Nephron (organoid): ENCODE results near the gene ARMC7.

Source experiments
- H3K27ac Mint-ChIP-seq, 3 experiments: 2 replicates each; pipeline ENCODE4 v1.8.0; 2020; ENCODE audit warnings: mixed read lengths in 3 of 3, mild to moderate bottlenecking in 2 of 3, moderate library complexity in 1 of 3
- H3K27me3 Mint-ChIP-seq: 2 replicates; pipeline ENCODE4 v1.8.0; 2021; ENCODE audit warnings: low read depth, mild to moderate bottlenecking, moderate library complexity, mixed read lengths
- H3K36me3 Mint-ChIP-seq: 2 replicates; pipeline ENCODE4 v1.8.0; 2020; ENCODE audit warnings: low read depth, mixed read lengths
- H3K4me1 Mint-ChIP-seq: 2 replicates; pipeline ENCODE4 v1.8.0; 2020; ENCODE audit warnings: mixed read lengths
- H3K4me3 Mint-ChIP-seq, 3 experiments: 2 replicates each; pipeline ENCODE4 v1.8.0; 2020; ENCODE audit warnings: mild to moderate bottlenecking in 3 of 3, mixed read lengths in 3 of 3, moderate library complexity in 2 of 3
- H3K9me3 Mint-ChIP-seq: 2 replicates; pipeline ENCODE4 v1.8.0; 2020; ENCODE audit warnings: mixed read lengths
- CTCF ChIP-seq, 3 experiments: fragments of 200-600 bp; sonication (generic); IDR thresholded peaks; one replicate each; pipeline ENCODE4 v1.5.0; 2021; ENCODE audit warnings: antibody characterized with exemption in 3 of 3; ENCODE audit not compliant: unreplicated experiment in 3 of 3

The ARMC7 gene

GRCh38 chr17:75115555-75115954, 5.8 kb downstream of the ARMC7 start:
- Mint-ChIP-seq H3K36me3 (peaks cover 26% of the 10 kb centered on the region), H3K27ac (no peak overlapping the region), H3K27me3 (no peaks in the 10 kb centered on the region), H3K9me3 (no peaks in the 10 kb centered on the region), H3K4me1 (peaks cover 23% of the 10 kb centered on the region), H3K4me3 (no peak overlapping the region)
- TF ChIP-seq CTCF (IDR thresholded peaks at IDR 0.05; ENCODE audit: unreplicated experiment in 3 of 3), result no peak

GRCh38 chr17:75116737-75117136, 7.0 kb downstream of the ARMC7 start:
- peaks cover 21% of the 10 kb centered on the region for H3K4me1 Mint-ChIP-seq

GRCh38 chr17:75118307-75118706, 8.5 kb downstream of the ARMC7 start:
- Mint-ChIP-seq H3K4me3 (no peak overlapping the region), H3K36me3 (peaks cover 23% of the 10 kb centered on the region), H3K9me3 (no peaks in the 10 kb centered on the region), H3K27ac (no peak overlapping the region), H3K27me3 (no peaks in the 10 kb centered on the region), H3K4me1 (peaks cover 15% of the 10 kb centered on the region)
- TF ChIP-seq CTCF (IDR thresholded peaks at IDR 0.05; ENCODE audit: unreplicated experiment in 3 of 3), result no peak

More at GRCh38 chr17:75116737-75117136, 7.0 kb downstream of the ARMC7 start:
- H3K9me3 Mint-ChIP-seq, result no peaks in the 10 kb centered on the region
- no peak for TF ChIP-seq CTCF (IDR thresholded peaks at IDR 0.05; ENCODE audit: unreplicated experiment in 3 of 3)
- no peaks in the 10 kb centered on the region for H3K27me3 Mint-ChIP-seq
- peak overlapping the region in 1 of 3 experiments; percentile 30 for H3K4me3 Mint-ChIP-seq
- no peak overlapping the region for H3K27ac Mint-ChIP-seq
- H3K36me3 Mint-ChIP-seq, result peaks cover 29% of the 10 kb centered on the region

DNA sequence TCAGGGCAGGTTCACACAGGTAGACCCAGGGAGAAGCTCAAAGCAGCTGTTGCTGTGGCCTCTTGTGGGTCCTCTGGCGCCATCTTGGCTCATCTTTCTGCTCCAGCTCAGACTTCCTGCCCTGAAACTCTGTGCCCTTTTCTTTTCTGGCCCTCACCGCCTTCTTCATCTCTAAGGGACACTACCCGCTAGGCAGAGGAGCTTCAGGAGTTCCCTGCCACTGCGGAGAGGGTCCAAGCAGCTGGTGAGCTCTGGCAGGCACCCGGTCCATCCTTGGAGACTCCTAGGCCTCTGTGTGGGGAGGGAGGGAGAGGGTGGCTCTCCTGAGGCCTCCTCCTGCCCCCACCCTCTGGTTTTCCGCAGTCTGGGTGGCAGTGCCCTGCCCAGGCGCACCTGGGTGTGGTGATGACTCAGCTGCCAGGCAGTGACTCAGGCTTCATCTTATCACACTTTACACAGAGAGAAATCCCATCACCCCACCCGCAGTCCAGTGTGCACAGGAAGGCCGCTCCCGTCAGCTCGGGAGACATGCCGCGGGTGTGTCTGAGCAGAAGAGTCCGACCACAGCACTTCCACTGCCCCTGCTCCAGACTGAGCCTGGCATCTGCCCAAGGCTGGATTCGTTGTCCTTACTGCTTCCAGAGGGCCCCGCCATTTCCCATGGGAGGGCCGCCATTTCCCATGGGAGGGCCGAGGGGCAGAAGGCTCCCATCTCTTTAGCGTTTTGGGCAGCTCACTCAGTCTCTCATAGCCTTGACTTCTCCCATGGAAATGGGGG, 14.5 kb downstream of the ARMC7 start:
- Mint-ChIP-seq H3K27me3 (no peaks in the 10 kb centered on the region), H3K27ac (no peak overlapping the region), H3K36me3 (peaks cover 18% of the 10 kb centered on the region), H3K4me3 (no peak overlapping the region), H3K4me1 (no peaks in the 10 kb centered on the region), H3K9me3 (no peaks in the 10 kb centered on the region)
- TF ChIP-seq CTCF (IDR thresholded peaks at IDR 0.05; ENCODE audit: unreplicated experiment in 3 of 3), result no peak

GRCh38 chr17:75124819-75125162, 15.0 kb downstream of the ARMC7 start:
- Mint-ChIP-seq H3K27ac (no peak overlapping the region), H3K36me3 (peaks cover 22% of the 10 kb centered on the region), H3K27me3 (no peaks in the 10 kb centered on the region), H3K9me3 (no peaks in the 10 kb centered on the region), H3K4me3 (no peak overlapping the region), H3K4me1 (no peaks in the 10 kb centered on the region)
- no peak for TF ChIP-seq CTCF (IDR thresholded peaks at IDR 0.05; ENCODE audit: unreplicated experiment in 3 of 3)

GRCh38 chr17:75125984-75126383, 16.2 kb downstream of the ARMC7 start:
- TF ChIP-seq CTCF (IDR thresholded peaks at IDR 0.05; ENCODE audit: unreplicated experiment in 3 of 3), result no peak
- Mint-ChIP-seq H3K36me3 (peaks cover 20% of the 10 kb centered on the region), H3K27ac (no peak overlapping the region), H3K4me1 (peaks cover 7% of the 10 kb centered on the region), H3K27me3 (no peaks in the 10 kb centered on the region), H3K4me3 (no peak overlapping the region), H3K9me3 (no peaks in the 10 kb centered on the region)
